HG02763 (cell line): Measurements from ENCODE around the gene RNF169.

ENCODE experiments used
- ATAC-seq: cut with Tn5 transposase; IDR thresholded peaks from one replicate; pipeline ENCODE4 v1.9.1; 2021; ENCODE audit warnings: mild to moderate bottlenecking, moderate library complexity; ENCODE audit not compliant: unreplicated experiment

The RNF169 gene

GRCh38 chr11:74748211-74749126, at the start of gene RNF169:
Gene RNF169, plus strand, starts transcription at chr11:74748849. Its CDS starts 32 bp downstream, at chr11:74748881.
- ATAC-seq, result peak; percentile 95

- no peak for ATAC-seq
Observed at GRCh38 chr11:74699615-74700396, 48.8 kb upstream of the RNF169 start.

GRCh38 chr11:74701351-74701750, 47.3 kb upstream of the RNF169 start:
- no peak for ATAC-seq

- ATAC-seq, result peak; percentile 67
Observed at GRCh38 chr11:74702383-74703007, 46.2 kb upstream of the RNF169 start.

GRCh38 chr11:74703211-74703610, 45.4 kb upstream of the RNF169 start:
- no peak for ATAC-seq

GRCh38 chr11:74707182-74707581, 41.5 kb upstream of the RNF169 start:
- ATAC-seq, result no peak

GRCh38 chr11:74707602-74708510, 40.8 kb upstream of the RNF169 start:
- no peak for ATAC-seq

GRCh38 chr11:74709175-74709574, 39.5 kb upstream of the RNF169 start:
- ATAC-seq, result no peak

- ATAC-seq, result no peak
Observed at GRCh38 chr11:74710281-74710938, 38.2 kb upstream of the RNF169 start.

- no peak for ATAC-seq
Observed at GRCh38 chr11:74713686-74714085, 35.0 kb upstream of the RNF169 start.

- ATAC-seq, result no peak
Observed at GRCh38 chr11:74714904-74715303, 33.7 kb upstream of the RNF169 start.

GRCh38 chr11:74717221-74717969, 31.3 kb upstream of the RNF169 start:
- no peak for ATAC-seq

GRCh38 chr11:74719011-74719410, 29.6 kb upstream of the RNF169 start:
- ATAC-seq, result no peak

GRCh38 chr11:74720596-74721478, 27.8 kb upstream of the RNF169 start:
- no peak for ATAC-seq

GRCh38 chr11:74721479-74721835, 27.2 kb upstream of the RNF169 start:
- ATAC-seq, result no peak

GRCh38 chr11:74723511-74723910, 25.1 kb upstream of the RNF169 start:
- ATAC-seq, result no peak

GRCh38 chr11:74725701-74726100, 22.9 kb upstream of the RNF169 start:
- no peak for ATAC-seq

- ATAC-seq, result peak; percentile 88
Observed at GRCh38 chr11:74726547-74727182, 22.0 kb upstream of the RNF169 start.
